CD4-positive, alpha-beta T cell treated with Interleukin-15 for 4 hours (primary cell): ENCODE measurements around the gene CABP4.
A peak's percentile ranks its signal among the peaks of the same experiment; 100 is the strongest.

Experiments
- DNase-seq: peaks from one replicate; pipeline ENCODE4 v3.0.0-alpha.2; 2020; ENCODE audit warnings: low spot score

Gene CABP4

GRCh38 chr11:67482275-67482826 lies 27.2 kb downstream of the CABP4 start:
- DNase-seq: no peak

- DNase-seq: peak; percentile 98
These were observed 28.0 kb downstream of the CABP4 start, which contains the start of gene AIP for GRCh38 chr11:67482827-67483798. Gene AIP, plus strand, starts transcription at chr11:67483026. Its CDS starts 133 bp downstream, at chr11:67483159.

GRCh38 chr11:67483831-67484665 lies 28.9 kb downstream of the CABP4 start:
- DNase-seq: peak; percentile 43

GRCh38 chr11:67484847-67485311 lies 29.7 kb downstream of the CABP4 start:
- peak; percentile 60 for DNase-seq

- peak; percentile 54 for DNase-seq
These were observed 30.8 kb downstream of the CABP4 start for GRCh38 chr11:67485873-67486361.

- DNase-seq: no peak
These were observed 31.5 kb downstream of the CABP4 start for GRCh38 chr11:67486481-67487195.

GRCh38 chr11:67489203-67489884 lies 34.2 kb downstream of the CABP4 start:
- DNase-seq: no peak

GRCh38 chr11:67489885-67490726 lies 35.0 kb downstream of the CABP4 start:
- no peak for DNase-seq

- DNase-seq: no peak
These were observed 35.5 kb downstream of the CABP4 start for GRCh38 chr11:67490727-67491065.

GRCh38 chr11:67491276-67492068 lies 36.3 kb downstream of the CABP4 start:
- no peak for DNase-seq

- DNase-seq: no peak
These were observed 37.0 kb downstream of the CABP4 start for GRCh38 chr11:67492069-67492727.

- no peak for DNase-seq
These were observed 37.8 kb downstream of the CABP4 start for GRCh38 chr11:67492801-67493547.

- DNase-seq: no peak
These were observed 38.6 kb downstream of the CABP4 start for GRCh38 chr11:67493548-67494370.

- no peak for DNase-seq
These were observed 39.4 kb downstream of the CABP4 start for GRCh38 chr11:67494371-67495233.

GRCh38 chr11:67495234-67496005 lies 40.3 kb downstream of the CABP4 start:
- no peak for DNase-seq
